K562 (cell line): ENCODE results near the gene POP5. TPM values are rescaled to one million over a fixed set of nuclear protein-coding genes. Genes with fewer than 3 reads are reported as not detected.

Source experiments
- ATAC-seq: fragments of 200-7000 bp; cut with Tn5 transposase; 3 replicates; pipeline ENCODE4 v1.9.1; 2020; ENCODE audit warnings: moderate library complexity
- BruUV-seq: library from RNA; stranded (reverse); fragments of 400-500 nt; replicated peaks from 2 replicates; lab custom pipeline; 2021; lab: Mats Ljungman, UMichigan
- CTCF ChIA-PET: fragments of 300-600 bp; formaldehyde crosslinking; extraction: SDS; loops from one replicate; lab custom pipeline; 2021; ENCODE audit warnings: low intra/inter-chr PET ratio; lab: Yijun Ruan, JAX
- POLR2A ChIA-PET: fragments of 300-600, 350-650 bp; sonication (Branson Sonifier 250); formaldehyde crosslinking; extraction: SDS; loops from one replicate; lab custom pipeline; 2021; ENCODE audit warnings: antibody characterized with exemption, inconsistent platforms; lab: Yijun Ruan, JAX
- DNase-seq, 4 experiments: peaks; one replicate each; pipeline versions ENCODE4 v3.0.0 to v3.0.0-alpha.2; 2011 to 2018; ENCODE audit warnings: low spot score in 3 of 4, mixed read lengths in 3 of 4; ENCODE audit errors: extremely low read depth in 1 of 4
- FAIRE-seq: peaks from 2 replicates; lab custom pipeline; 2011; peaks lifted over from hg19 to GRCh38; lab: Jason Lieb, UNC
- H2AFZ ChIP-seq: 2 replicates; pipeline ENCODE4 v1.6.0; 2011; ENCODE audit warnings: low read depth, low read length, control low read depth, inconsistent platforms
- H3K27ac ChIP-seq: fragments of 200-600 bp; 3 replicates; pipeline ENCODE4 v1.8.0; 2011; ENCODE audit warnings: low read depth, mild to moderate bottlenecking, control low read depth, inconsistent platforms, low read length, moderate library complexity, mixed read lengths; ENCODE audit errors: extremely low read depth
- H3K27me3 ChIP-seq, 2 experiments: fragments of 300-600 bp in 1 of 2; 2 replicates in 1 of 2; 3 replicates in 1 of 2; pipeline versions ENCODE4 v1.6.0 to v1.8.0; 2011; ENCODE audit warnings: inconsistent platforms in 2 of 2, low read length in 2 of 2, mild to moderate bottlenecking in 1 of 2, mixed read lengths in 1 of 2, moderate library complexity in 1 of 2; ENCODE audit not compliant: control insufficient read depth in 2 of 2, insufficient read depth in 2 of 2
- H3K36me3 ChIP-seq: fragments of 300-600 bp; 3 replicates; pipeline ENCODE4 v1.8.0; 2011; ENCODE audit warnings: mild to moderate bottlenecking, low read length, inconsistent platforms; ENCODE audit not compliant: control insufficient read depth, insufficient read depth
- H3K4me1 ChIP-seq, 2 experiments: fragments of 200-600 bp in 1 of 2; replicated peaks in 1 of 2; 2 replicates in 1 of 2; 3 replicates in 1 of 2; pipeline versions ENCODE4 v1.5.1 to v1.8.0; 2011; ENCODE audit warnings: inconsistent platforms in 2 of 2, low read length in 2 of 2, mild to moderate bottlenecking in 1 of 2, mixed read lengths in 1 of 2, moderate library complexity in 1 of 2; ENCODE audit not compliant: control insufficient read depth in 2 of 2, insufficient read depth in 2 of 2
- H3K4me2 ChIP-seq: 2 replicates; pipeline ENCODE4 v1.6.1; 2011; ENCODE audit warnings: low read length, control low read depth, inconsistent platforms, mixed read lengths; ENCODE audit not compliant: insufficient read depth
- H3K4me3 ChIP-seq: fragments of 200-600 bp; sonication (generic), shearing (Covaris generic); 2 replicates; pipeline ENCODE4 v1.5.1; 2016; ENCODE audit warnings: control low read depth, inconsistent platforms
- H3K79me2 ChIP-seq: fragments of 200-600 bp; 3 replicates; pipeline ENCODE4 v1.8.0; 2011; ENCODE audit warnings: low read length, inconsistent platforms; ENCODE audit not compliant: control insufficient read depth, insufficient read depth
- H3K9ac ChIP-seq, 2 experiments: 2 replicates each; pipeline versions ENCODE4 v1.6.0 to v1.6.1; 2011; ENCODE audit warnings: low read depth in 2 of 2, low read length in 2 of 2, control low read depth in 1 of 2, inconsistent platforms in 1 of 2, mild to moderate bottlenecking in 1 of 2, mixed read lengths in 1 of 2; ENCODE audit not compliant: insufficient read depth in 1 of 2
- H3K9me1 ChIP-seq: one replicate; pipeline ENCODE4 v1.6.0; 2011; ENCODE audit warnings: inconsistent platforms, mild to moderate bottlenecking, low read length, moderate library complexity; ENCODE audit not compliant: control insufficient read depth, insufficient read depth
- H3K9me3 ChIP-seq: replicated peaks from 2 replicates; pipeline ENCODE4 v1.5.1; 2011; ENCODE audit warnings: low read depth, low read length, inconsistent platforms; ENCODE audit not compliant: control insufficient read depth, insufficient read depth
- H4K20me1 ChIP-seq: replicated peaks from 2 replicates; pipeline ENCODE4 v1.6.1; 2011; ENCODE audit warnings: low read length, inconsistent platforms, mixed read lengths; ENCODE audit not compliant: control insufficient read depth, insufficient read depth
- BACH1 ChIP-seq: fragments of 200-800 bp; sonication (Bioruptor generic); IDR thresholded peaks from 2 replicates; pipeline ENCODE4 v1.6.1; 2016; ENCODE audit warnings: missing genetic modification characterization, missing compliant biosample characterization
- CREM ChIP-seq: IDR thresholded peaks from 2 replicates; pipeline ENCODE4 v1.6.1; 2014; ENCODE audit warnings: antibody characterized with exemption, low read depth
- E2F3 ChIP-seq: fragments of 250-450 bp; sonication (Bioruptor Pico); IDR thresholded peaks from 2 replicates; pipeline ENCODE4 v1.4.0; 2020; ENCODE audit warnings: mild to moderate bottlenecking
- HDAC8 ChIP-seq: fragments of 450-650 bp; IDR thresholded peaks from 2 replicates; pipeline ENCODE4 v1.6.1; 2016; ENCODE audit warnings: mild to moderate bottlenecking, missing genetic modification characterization, moderate library complexity, missing compliant biosample characterization
- HNRNPL ChIP-seq: fragments of 200-400 bp; formaldehyde crosslinking; IDR thresholded peaks from 2 replicates; pipeline ENCODE4 v1.6.1; 2017; ENCODE audit warnings: low read depth, mild to moderate bottlenecking, low read length
- KLF13 ChIP-seq: fragments of 450-650 bp; IDR thresholded peaks from 2 replicates; pipeline ENCODE4 v1.6.1; 2016; ENCODE audit warnings: missing genetic modification characterization, low read depth, mild to moderate bottlenecking, missing compliant biosample characterization, moderate library complexity, borderline replicate concordance
- MAZ ChIP-seq, 2 experiments: fragments of 450-650 bp in 1 of 2; sonication (generic) in 1 of 2; formaldehyde crosslinking; IDR thresholded peaks in 1 of 2; conservative IDR thresholded peaks in 1 of 2; 2 replicates each; pipeline versions ENCODE4 v1.4.0 to v1.5.0; 2020; ENCODE audit warnings: mild to moderate bottlenecking in 1 of 2, missing genetic modification reagents in 1 of 2
- MEF2A ChIP-seq: IDR thresholded peaks from 2 replicates; pipeline ENCODE4 v1.6.1; 2011; ENCODE audit warnings: low read depth, mild to moderate bottlenecking, low read length, moderate library complexity; ENCODE audit not compliant: control insufficient read depth
- MYBL2 ChIP-seq, 2 experiments: fragments of 450-650 bp in 1 of 2; sonication (generic) in 1 of 2; formaldehyde crosslinking in 1 of 2; IDR thresholded peaks; 2 replicates each; pipeline versions ENCODE4 v1.6.1 to v1.8.1; 2017 to 2022; ENCODE audit warnings: borderline replicate concordance in 1 of 2, inconsistent platforms in 1 of 2, low read depth in 1 of 2, mild to moderate bottlenecking in 1 of 2, missing genetic modification reagents in 1 of 2, moderate library complexity in 1 of 2
- PML ChIP-seq: IDR thresholded peaks from 2 replicates; pipeline ENCODE4 v1.6.1; 2012; ENCODE audit warnings: low read length, inconsistent platforms
- POU5F1 ChIP-seq: fragments of 150-350 bp; IDR thresholded peaks from 2 replicates; pipeline ENCODE4 v1.6.1; 2014; ENCODE audit warnings: borderline replicate concordance, low read length, low read depth, mild to moderate bottlenecking; ENCODE audit not compliant: partially characterized antibody
- SNRNP70 ChIP-seq: fragments of 200-400 bp; formaldehyde crosslinking; optimal IDR thresholded peaks from 2 replicates; pipeline ENCODE3; 2017; ENCODE audit warnings: low read depth, low read length
- ZNF384 ChIP-seq: IDR thresholded peaks from 2 replicates; pipeline ENCODE4 v1.6.1; 2012; ENCODE audit warnings: low read depth, low read length, improper control_type of control experiment
- WGBS: fragments of 100-300 bp; shearing (Covaris generic); methylation state at CpG from one replicate; pipeline ENCODE4 v1.1.6; 2016; ENCODE audit warnings: low coverage, mixed read lengths; ENCODE audit not compliant: insufficient coverage; ENCODE audit errors: missing lambda C conversion rate; 5-methylcytosine and 5-hydroxymethylcytosine counted together
- in situ Hi-C: fragments of 300-500 bp; cut with MboI; formaldehyde crosslinking; loops from 4 replicates; pipeline ENCODE4 v1.15.0; 2018; ENCODE audit warnings: inconsistent platforms, mixed read lengths
- intact Hi-C: fragments of 100-400 bp; cut with micrococcal nuclease; formaldehyde crosslinking; loops from 2 replicates; pipeline ENCODE4 v1.14.2; 2022
- polyA plus RNA-seq, 8 experiments: library from polyadenylated mRNA; depleted of rRNA in 4 of 8; stranded (reverse) in 5 of 8; unstranded in 3 of 8; fragments of >200 nt; fragmentation: Nextera tagmentation in 2 of 8; fragmentation: Illumina TruSeq in 1 of 8; extraction: Ambion mirVana in 2 of 8; extraction: Trizol in 1 of 8; gene quantifications; 2 replicates each; pipeline versions ENCODE4 v1.2.1 to v1.2.3, GENCODE V29; 2011 to 2014; ENCODE audit warnings: inconsistent platforms in 1 of 8, missing spikeins in 1 of 8
- total RNA-seq, 7 experiments: library from RNA; depleted of rRNA in 6 of 7; stranded (reverse); fragments of >200 nt in 6 of 7; fragmentation: Illumina TruSeq in 2 of 7; extraction: Trizol in 2 of 7; gene quantifications; 2 replicates each; pipeline versions ENCODE4 v1.2.1 to v1.2.3, GENCODE V29; 2011 to 2021; ENCODE audit warnings: low replicate concordance in 1 of 7
- TF ChIP-seq, protein P1 (sequence below): fragments of 250-450 bp; sonication (Bioruptor Pico); IDR thresholded peaks from 2 replicates; pipeline ENCODE4 v1.4.0; 2020
- TF ChIP-seq, protein P2 (sequence below): fragments of 450-650 bp; conservative IDR thresholded peaks from 2 replicates; pipeline ENCODE4 v1.6.1; 2016; ENCODE audit warnings: missing genetic modification characterization, low read depth, mild to moderate bottlenecking, control low read depth, missing compliant biosample characterization
- TF ChIP-seq, protein P3 (sequence below): sonication (generic); formaldehyde crosslinking; IDR thresholded peaks from 2 replicates; pipeline ENCODE4 v1.4.0; 2020; ENCODE audit warnings: mild to moderate bottlenecking, missing genetic modification reagents

The POP5 gene
- total and polyA plus RNA-seq, 9 of the 15 experiments (the other 6 are each of a cell fraction or from before 2014, with no cell fraction given), result 57.5 to 253 (median 73.8) TPM

DNA sequence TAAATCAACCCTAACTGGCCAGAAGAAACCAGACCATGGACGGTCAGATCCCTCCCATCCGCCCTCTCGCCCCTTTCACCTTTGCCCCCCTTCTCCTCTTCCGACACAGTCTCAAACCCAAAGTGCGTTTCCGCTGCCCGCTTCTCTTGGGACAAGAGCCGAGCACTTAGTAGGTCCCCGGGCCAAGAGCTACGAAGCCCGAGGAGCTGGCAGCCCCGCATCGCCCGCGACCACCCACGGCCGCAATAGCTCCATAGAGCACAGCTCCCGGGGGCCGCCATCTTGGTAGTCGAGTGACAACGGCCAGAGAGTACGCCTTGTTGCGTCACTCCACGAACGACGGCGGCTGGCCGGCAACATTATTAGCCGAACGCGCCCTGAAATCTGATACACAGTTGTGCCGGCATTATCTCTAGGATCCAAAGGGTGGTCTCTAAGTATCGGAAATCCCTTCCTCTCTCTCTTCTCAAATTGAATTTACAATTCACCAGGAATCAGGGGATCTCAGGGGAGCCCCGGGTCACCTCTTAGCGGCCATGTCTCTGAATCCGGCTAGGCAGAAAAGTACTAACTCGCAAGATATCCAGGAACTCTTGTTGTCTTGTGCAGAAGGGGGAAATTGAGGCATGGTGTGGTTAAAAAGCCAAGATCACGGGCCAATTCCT lies 52.2 kb downstream of the POP5 start, which contains the start of gene COQ5:
TSS of gene COQ5 (minus strand) at position 298 of the 665 bp plus-strand sequence. CDS start at position 281, 17 bp downstream.
- H3K9me3 ChIP-seq, result no peaks in the 10 kb centered on the region
- FAIRE-seq, result peak; percentile 82
- H3K36me3 ChIP-seq, result no peaks in the 10 kb centered on the region
- ChIA-PET POLR2A (interaction anchor here (0.6 to 2.6 kb wide), 13 partner anchors 10 to 701 kb away, joined by 3 to 26 read pairs (median 4); partner anchors contain the start of gene DYNLL1), CTCF (no interaction called here)
- peak within 1 kb of the TSS; percentile 89 to 96 for H3K9ac ChIP-seq
- in situ Hi-C loops, result no loop called here
- WGBS, result 2% methylated on average over 35 of the region's 38 CpGs
- peak within 1 kb of the TSS; percentile 95 for H3K27ac ChIP-seq
- peak; percentile 76 to 92 (median 80) for DNase-seq
- peak within 1 kb of the TSS; percentile 91 for H3K4me2 ChIP-seq
- intact Hi-C loops, result loop anchor here (2.0 kb wide), 1 partner anchor 58 kb away; no protein-coding TSS in a partner anchor
- peak; percentile 95 for ATAC-seq
- BruUV-seq, result no TSS peak
- H3K4me3 ChIP-seq, result peak within 1 kb of the TSS; percentile 69
- peaks cover 4 to 9% of the 10 kb centered on the region in 2 experiments; a peak in 4 of 5 replicates for H3K4me1 ChIP-seq
- H3K9me1 ChIP-seq, result no peaks in the 10 kb centered on the region
- H3K27me3 ChIP-seq, result no peaks in the 10 kb centered on the region
- no peaks in the 10 kb centered on the region for H4K20me1 ChIP-seq
- H2AFZ ChIP-seq, result peak within 1 kb of the TSS; percentile 98
- peaks cover 9% of the 10 kb centered on the region; the same call in 2 of the 3 replicates for H3K79me2 ChIP-seq
- TF ChIP-seq, protein P1, sequence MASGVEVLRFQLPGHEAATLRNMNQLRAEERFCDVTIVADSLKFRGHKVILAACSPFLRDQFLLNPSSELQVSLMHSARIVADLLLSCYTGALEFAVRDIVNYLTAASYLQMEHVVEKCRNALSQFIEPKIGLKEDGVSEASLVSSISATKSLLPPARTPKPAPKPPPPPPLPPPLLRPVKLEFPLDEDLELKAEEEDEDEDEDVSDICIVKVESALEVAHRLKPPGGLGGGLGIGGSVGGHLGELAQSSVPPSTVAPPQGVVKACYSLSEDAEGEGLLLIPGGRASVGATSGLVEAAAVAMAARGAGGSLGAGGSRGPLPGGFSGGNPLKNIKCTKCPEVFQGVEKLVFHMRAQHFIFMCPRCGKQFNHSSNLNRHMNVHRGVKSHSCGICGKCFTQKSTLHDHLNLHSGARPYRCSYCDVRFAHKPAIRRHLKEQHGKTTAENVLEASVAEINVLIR, result peak; percentile 87
- TF ChIP-seq, protein P2, sequence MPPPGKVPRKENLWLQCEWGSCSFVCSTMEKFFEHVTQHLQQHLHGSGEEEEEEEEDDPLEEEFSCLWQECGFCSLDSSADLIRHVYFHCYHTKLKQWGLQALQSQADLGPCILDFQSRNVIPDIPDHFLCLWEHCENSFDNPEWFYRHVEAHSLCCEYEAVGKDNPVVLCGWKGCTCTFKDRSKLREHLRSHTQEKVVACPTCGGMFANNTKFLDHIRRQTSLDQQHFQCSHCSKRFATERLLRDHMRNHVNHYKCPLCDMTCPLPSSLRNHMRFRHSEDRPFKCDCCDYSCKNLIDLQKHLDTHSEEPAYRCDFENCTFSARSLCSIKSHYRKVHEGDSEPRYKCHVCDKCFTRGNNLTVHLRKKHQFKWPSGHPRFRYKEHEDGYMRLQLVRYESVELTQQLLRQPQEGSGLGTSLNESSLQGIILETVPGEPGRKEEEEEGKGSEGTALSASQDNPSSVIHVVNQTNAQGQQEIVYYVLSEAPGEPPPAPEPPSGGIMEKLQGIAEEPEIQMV (tag), result no peak
- TF ChIP-seq KLF13 (0 out of 2 replicates have a peak, but pooled peaks have one; percentile 7), CREM (peak; percentile 96), PML (peak; percentile 73; the same call in 1 of the 2 replicates), E2F3 (CRISPR knock-in tag) (no peak), BACH1 (no peak), HNRNPL (no peak), ZNF384 (peak; percentile 3; the same call in 1 of the 2 replicates), SNRNP70 (no peak), MYBL2 (IDR thresholded peaks at IDR 0.05; ENCODE audit: low read depth) (peak; percentile 68; the same call in 1 of the 2 replicates), MYBL2 (CRISPR knock-in tag; IDR thresholded peaks at IDR 0.05; ENCODE audit: borderline replicate concordance) (no peak), MAZ (CRISPR knock-in tag; conservative IDR thresholded peaks at IDR 0.05 in 1 of 2, IDR thresholded peaks at IDR 0.05 in 1 of 2) (peak; percentile 64 to 68), HDAC8 (tag) (no peak), POU5F1 (peak; percentile 67), MEF2A (no peak)
- TF ChIP-seq, protein P3, sequence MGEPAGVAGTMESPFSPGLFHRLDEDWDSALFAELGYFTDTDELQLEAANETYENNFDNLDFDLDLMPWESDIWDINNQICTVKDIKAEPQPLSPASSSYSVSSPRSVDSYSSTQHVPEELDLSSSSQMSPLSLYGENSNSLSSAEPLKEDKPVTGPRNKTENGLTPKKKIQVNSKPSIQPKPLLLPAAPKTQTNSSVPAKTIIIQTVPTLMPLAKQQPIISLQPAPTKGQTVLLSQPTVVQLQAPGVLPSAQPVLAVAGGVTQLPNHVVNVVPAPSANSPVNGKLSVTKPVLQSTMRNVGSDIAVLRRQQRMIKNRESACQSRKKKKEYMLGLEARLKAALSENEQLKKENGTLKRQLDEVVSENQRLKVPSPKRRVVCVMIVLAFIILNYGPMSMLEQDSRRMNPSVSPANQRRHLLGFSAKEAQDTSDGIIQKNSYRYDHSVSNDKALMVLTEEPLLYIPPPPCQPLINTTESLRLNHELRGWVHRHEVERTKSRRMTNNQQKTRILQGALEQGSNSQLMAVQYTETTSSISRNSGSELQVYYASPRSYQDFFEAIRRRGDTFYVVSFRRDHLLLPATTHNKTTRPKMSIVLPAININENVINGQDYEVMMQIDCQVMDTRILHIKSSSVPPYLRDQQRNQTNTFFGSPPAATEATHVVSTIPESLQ (CRISPR knock-in tag), result peak; percentile 20; the same call in 1 of the 2 replicates
